HCT116 (cell line): ENCODE measurements around the gene USP17L19.
"Not testable (repeated sequence)": the region's sequence is repeated elsewhere in the genome, so short reads cannot be mapped to it uniquely, and the experiment has no call there.

ENCODE experiments used
- EGR1 ChIP-seq: IDR thresholded peaks from 2 replicates; pipeline ENCODE4 v1.6.1; 2012; ENCODE audit warnings: low read depth
- EZH2 ChIP-seq: fragments of 200-600 bp; sonication (generic); IDR thresholded peaks from 2 replicates; pipeline ENCODE4 v1.6.1; 2017; ENCODE audit warnings: antibody characterized with exemption, mixed run types
- EZH2phosphoT487 ChIP-seq: fragments of 200-600 bp; IDR thresholded peaks from 2 replicates; pipeline ENCODE4 v1.6.1; 2018; ENCODE audit warnings: antibody characterized with exemption, borderline replicate concordance
- FOSL1 ChIP-seq: IDR thresholded peaks from 2 replicates; pipeline ENCODE4 v1.6.1; 2012; ENCODE audit warnings: low read depth
- JUND ChIP-seq: IDR thresholded peaks from 2 replicates; pipeline ENCODE4 v1.6.1; 2012
- POLR2A ChIP-seq: IDR thresholded peaks from 2 replicates; pipeline ENCODE4 v1.7.0; 2011; ENCODE audit warnings: borderline replicate concordance; ENCODE audit not compliant: insufficient read depth, insufficient read length; ENCODE audit errors: extremely low read depth
- POLR2AphosphoS5 ChIP-seq: IDR thresholded peaks from 2 replicates; pipeline ENCODE4 v1.6.1; 2011; ENCODE audit warnings: mild to moderate bottlenecking, low read depth, low read length, moderate library complexity
- TCF7L2 ChIP-seq: IDR thresholded peaks from 2 replicates; pipeline ENCODE4 v1.7.0; 2011; ENCODE audit warnings: borderline replicate concordance, inconsistent platforms; ENCODE audit not compliant: insufficient read depth, insufficient read length; ENCODE audit errors: extremely low read depth
- YY1 ChIP-seq: IDR thresholded peaks from 2 replicates; pipeline ENCODE4 v1.6.1; 2011; ENCODE audit warnings: low read length, low read depth, moderate library complexity, mild to moderate bottlenecking; ENCODE audit not compliant: insufficient replicate concordance; ENCODE audit errors: extremely low read depth
- TF ChIP-seq, protein P1 (sequence below), 3 experiments: fragments of 200-600 bp in 1 of 3; sonication (generic) in 1 of 3; IDR thresholded peaks in 2 of 3; conservative IDR thresholded peaks in 1 of 3; 2 replicates each; pipeline ENCODE4 v1.5.1; 2012 to 2017; ENCODE audit warnings: low read depth in 2 of 3, low read length in 2 of 3, antibody characterized with exemption in 1 of 3, borderline replicate concordance in 1 of 3, control low read depth in 1 of 3, mild to moderate bottlenecking in 1 of 3, mixed read lengths in 1 of 3, mixed run types in 1 of 3, moderate library complexity in 1 of 3; ENCODE audit not compliant: insufficient read depth in 1 of 3
- TF ChIP-seq, protein P2 (sequence below): IDR thresholded peaks from 2 replicates; pipeline ENCODE4 v1.6.1; 2011; ENCODE audit warnings: mild to moderate bottlenecking, low read length, moderate library complexity; ENCODE audit not compliant: insufficient replicate concordance; ENCODE audit errors: extremely low read depth
- TF ChIP-seq, protein P3 (sequence below): IDR thresholded peaks from 2 replicates; pipeline ENCODE4 v1.6.1; 2012

DNA sequence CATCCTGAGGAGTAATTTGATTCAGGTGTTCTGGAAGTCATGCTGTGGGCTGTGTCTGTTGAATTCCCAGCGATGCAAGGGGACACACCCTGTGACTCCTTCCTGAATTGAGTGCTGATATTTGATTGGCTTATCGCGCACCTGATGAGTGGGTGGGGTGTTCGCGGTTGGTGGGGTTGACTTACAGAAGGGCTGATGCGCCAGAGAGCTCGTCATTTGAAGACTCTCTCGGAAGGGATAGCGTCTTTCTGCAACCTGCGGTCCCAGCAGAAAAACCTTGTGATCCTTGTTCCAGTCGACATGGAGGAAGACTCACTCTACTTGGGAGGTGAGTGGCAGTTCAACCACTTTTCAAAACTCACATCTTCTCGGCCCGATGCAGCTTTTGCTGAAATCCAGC lies at the start of gene USP17L19:
- TF ChIP-seq, protein P1, sequence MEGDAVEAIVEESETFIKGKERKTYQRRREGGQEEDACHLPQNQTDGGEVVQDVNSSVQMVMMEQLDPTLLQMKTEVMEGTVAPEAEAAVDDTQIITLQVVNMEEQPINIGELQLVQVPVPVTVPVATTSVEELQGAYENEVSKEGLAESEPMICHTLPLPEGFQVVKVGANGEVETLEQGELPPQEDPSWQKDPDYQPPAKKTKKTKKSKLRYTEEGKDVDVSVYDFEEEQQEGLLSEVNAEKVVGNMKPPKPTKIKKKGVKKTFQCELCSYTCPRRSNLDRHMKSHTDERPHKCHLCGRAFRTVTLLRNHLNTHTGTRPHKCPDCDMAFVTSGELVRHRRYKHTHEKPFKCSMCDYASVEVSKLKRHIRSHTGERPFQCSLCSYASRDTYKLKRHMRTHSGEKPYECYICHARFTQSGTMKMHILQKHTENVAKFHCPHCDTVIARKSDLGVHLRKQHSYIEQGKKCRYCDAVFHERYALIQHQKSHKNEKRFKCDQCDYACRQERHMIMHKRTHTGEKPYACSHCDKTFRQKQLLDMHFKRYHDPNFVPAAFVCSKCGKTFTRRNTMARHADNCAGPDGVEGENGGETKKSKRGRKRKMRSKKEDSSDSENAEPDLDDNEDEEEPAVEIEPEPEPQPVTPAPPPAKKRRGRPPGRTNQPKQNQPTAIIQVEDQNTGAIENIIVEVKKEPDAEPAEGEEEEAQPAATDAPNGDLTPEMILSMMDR (IDR thresholded peaks at IDR 0.05 in 2 of 3, conservative IDR thresholded peaks at IDR 0.05 in 1 of 3; ENCODE audit: borderline replicate concordance in 1 of 3, insufficient read depth in 1 of 3, low read depth in 2 of 3, low read length in 2 of 3) = not testable (repeated sequence)
- TF ChIP-seq EGR1, JUND, YY1, FOSL1, POLR2AphosphoS5, EZH2, POLR2A, TCF7L2, EZH2phosphoT487: not testable (repeated sequence)
- TF ChIP-seq, protein P2, sequence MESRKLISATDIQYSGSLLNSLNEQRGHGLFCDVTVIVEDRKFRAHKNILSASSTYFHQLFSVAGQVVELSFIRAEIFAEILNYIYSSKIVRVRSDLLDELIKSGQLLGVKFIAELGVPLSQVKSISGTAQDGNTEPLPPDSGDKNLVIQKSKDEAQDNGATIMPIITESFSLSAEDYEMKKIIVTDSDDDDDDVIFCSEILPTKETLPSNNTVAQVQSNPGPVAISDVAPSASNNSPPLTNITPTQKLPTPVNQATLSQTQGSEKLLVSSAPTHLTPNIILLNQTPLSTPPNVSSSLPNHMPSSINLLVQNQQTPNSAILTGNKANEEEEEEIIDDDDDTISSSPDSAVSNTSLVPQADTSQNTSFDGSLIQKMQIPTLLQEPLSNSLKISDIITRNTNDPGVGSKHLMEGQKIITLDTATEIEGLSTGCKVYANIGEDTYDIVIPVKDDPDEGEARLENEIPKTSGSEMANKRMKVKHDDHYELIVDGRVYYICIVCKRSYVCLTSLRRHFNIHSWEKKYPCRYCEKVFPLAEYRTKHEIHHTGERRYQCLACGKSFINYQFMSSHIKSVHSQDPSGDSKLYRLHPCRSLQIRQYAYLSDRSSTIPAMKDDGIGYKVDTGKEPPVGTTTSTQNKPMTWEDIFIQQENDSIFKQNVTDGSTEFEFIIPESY = not testable (repeated sequence)
- TF ChIP-seq, protein P3, sequence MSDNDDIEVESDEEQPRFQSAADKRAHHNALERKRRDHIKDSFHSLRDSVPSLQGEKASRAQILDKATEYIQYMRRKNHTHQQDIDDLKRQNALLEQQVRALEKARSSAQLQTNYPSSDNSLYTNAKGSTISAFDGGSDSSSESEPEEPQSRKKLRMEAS = not testable (repeated sequence)
